Spleen (tissue), 11 donors: ENCODE data around the gene ADAMTS20. TPM values are rescaled to one million over a fixed set of nuclear protein-coding genes. Genes with fewer than 3 reads are reported as not detected.

Experiments
- DNase-seq: peaks from one replicate; pipeline ENCODE4 v3.0.0-alpha.2; 2020
- H3K27ac ChIP-seq, 8 donors: fragments of 200-600 bp; sonication (generic) in 7 of 8; 1 replicate in 4 of 8; 2 replicates in 4 of 8; pipeline versions ENCODE4 v1.5.0 to v1.8.0; 2016 to 2021; ENCODE audit warnings: inconsistent platforms in 4 of 8, mild to moderate bottlenecking in 4 of 8, moderate library complexity in 1 of 8
- H3K27me3 ChIP-seq, 7 donors: fragments of 200-600 bp; sonication (generic) in 6 of 7; replicated peaks in 1 of 7; 1 replicate in 4 of 7; 2 replicates in 3 of 7; pipeline versions ENCODE4 v1.5.0 to v1.8.0; 2016 to 2021; ENCODE audit warnings: inconsistent platforms in 3 of 7, mild to moderate bottlenecking in 1 of 7
- H3K36me3 ChIP-seq, 6 donors: fragments of 200-600 bp; sonication (generic) in 5 of 6; 1 replicate in 4 of 6; 2 replicates in 2 of 6; pipeline versions ENCODE4 v1.5.0 to v1.8.0; 2016 to 2021; ENCODE audit warnings: inconsistent platforms in 2 of 6
- H3K4me1 ChIP-seq, 6 donors: fragments of 200-600 bp; sonication (generic) in 5 of 6; 1 replicate in 3 of 6; 2 replicates in 3 of 6; pipeline versions ENCODE4 v1.5.0 to v1.8.0; 2016 to 2021; ENCODE audit warnings: inconsistent platforms in 3 of 6
- H3K4me3 ChIP-seq, 8 donors: fragments of 200-600 bp; sonication (generic) in 7 of 8; 1 replicate in 4 of 8; 2 replicates in 4 of 8; pipeline versions ENCODE4 v1.5.0 to v1.8.0; 2016 to 2021; ENCODE audit warnings: inconsistent platforms in 4 of 8, mild to moderate bottlenecking in 4 of 8, moderate library complexity in 2 of 8
- H3K9me3 ChIP-seq, 8 donors: fragments of 200-600 bp; sonication (generic) in 7 of 8; 1 replicate in 4 of 8; 2 replicates in 4 of 8; pipeline versions ENCODE4 v1.5.0 to v1.8.0; 2016 to 2021; ENCODE audit warnings: inconsistent platforms in 4 of 8
- CTCF ChIP-seq, 11 experiments: fragments of 200-600 bp in 7 of 11; fragments of 450-650 bp in 4 of 11; sonication (generic) in 4 of 11; IDR thresholded peaks in 8 of 11; conservative IDR thresholded peaks in 3 of 11; 1 replicate in 7 of 11; 2 replicates in 4 of 11; pipeline versions ENCODE4 v1.4.0 to v1.8.0; 2016 to 2021; ENCODE audit warnings: antibody characterized with exemption in 11 of 11, inconsistent platforms in 4 of 11, mild to moderate bottlenecking in 1 of 11
- POLR2A ChIP-seq, 3 donors: fragments of 450-650 bp; IDR thresholded peaks; one replicate each; pipeline ENCODE4 v1.5.1; 2017; ENCODE audit warnings: antibody characterized with exemption in 3 of 3, mild to moderate bottlenecking in 1 of 3
- POLR2AphosphoS5 ChIP-seq, 3 donors: sonication (generic); formaldehyde crosslinking; IDR thresholded peaks; one replicate each; pipeline ENCODE4 v1.5.1; 2017; ENCODE audit warnings: antibody characterized with exemption in 3 of 3
- WGBS, 5 donors: extraction: QIAGEN DNeasy Blood & Tissue Kit in 3 of 5; methylation state at CpG; one replicate each; pipeline versions ENCODE4 v1.1.5 to v1.1.7; 2013 to 2018; 5-methylcytosine and 5-hydroxymethylcytosine counted together
- intact Hi-C: fragments of 100-400 bp; cut with DNase I; formaldehyde crosslinking; loops from one replicate; pipeline ENCODE4 v1.15.0; 2023; ENCODE audit warnings: low total_unique reads
- polyA plus RNA-seq, 3 donors: library from polyadenylated mRNA; stranded (reverse); fragments of 200-250 nt; gene quantifications; one replicate each; pipeline ENCODE4 v1.2.1, GENCODE V29; 2013
- total RNA-seq, 7 donors: library from RNA; depleted of rRNA in 3 of 7; stranded (reverse); fragments of >200 nt in 3 of 7; fragmentation: NEBNext Ultra II Directional in 4 of 7; extraction: Animal tissue kit (Norgen Biotek cat#: 25700) in 4 of 7; gene quantifications; one replicate each; pipeline versions ENCODE4 v1.1.0 to v1.2.1, GENCODE V29; 2016 to 2021
- donor health status: healthy with polysubstance abuse.
- donor health status: DM: no; HTN: no; CAD: no; lungs with moderate emphysema.
- donor health status: DM: no; HTN: no; CAD: no.
- donor health status: Bipolar disorder and iron deficiency.
- donor health status: healthy.
- donor health status: DM: no; HTN: no; CAD: no.
- donor health status: DM: yes; HTN: yes; CAD: no.

Gene ADAMTS20
- total and polyA plus RNA-seq, 10 donors, result not detected

GRCh38 chr12:43315961-43316360 lies 236.0 kb downstream of the ADAMTS20 start:
- no peak overlapping the region for H3K27ac ChIP-seq
- TF ChIP-seq CTCF (IDR thresholded peaks at IDR 0.05 in 8 of 11, conservative IDR thresholded peaks at IDR 0.05 in 3 of 11), result no peak
- TF ChIP-seq POLR2AphosphoS5 (IDR thresholded peaks at IDR 0.05), result no peak
- TF ChIP-seq POLR2A (IDR thresholded peaks at IDR 0.05), result no peak
- H3K9me3 ChIP-seq, result no peaks in the 10 kb centered on the region
- no peak overlapping the region for H3K4me3 ChIP-seq
- intact Hi-C loops, result no loop called here
- no peaks in the 10 kb centered on the region for H3K36me3 ChIP-seq
- no peaks in the 10 kb centered on the region for H3K27me3 ChIP-seq
- DNase-seq, result no peak
- H3K4me1 ChIP-seq, result no peaks in the 10 kb centered on the region

- Histone ChIP-seq H3K9me3 (no peaks in the 10 kb centered on the region), H3K27me3 (no peaks in the 10 kb centered on the region), H3K27ac (peak overlapping the region in 1 of 8 donors; percentile 5), H3K36me3 (no peaks in the 10 kb centered on the region), H3K4me1 (no peaks in the 10 kb centered on the region), H3K4me3 (no peak overlapping the region)
- TF ChIP-seq POLR2A (IDR thresholded peaks at IDR 0.05) (no peak), POLR2AphosphoS5 (IDR thresholded peaks at IDR 0.05) (no peak), CTCF (IDR thresholded peaks at IDR 0.05 in 8 of 11, conservative IDR thresholded peaks at IDR 0.05 in 3 of 11) (no peak)
- WGBS, 5 donors, result 59 to 75% (median 63%) methylated on average over 4 of the region's 4 CpGs
- intact Hi-C loops, result no loop called here
- no peak for DNase-seq
Observed at GRCh38 chr12:43312991-43313505, 239.0 kb downstream of the ADAMTS20 start.

GRCh38 chr12:43310596-43310995 lies 241.4 kb downstream of the ADAMTS20 start:
- Histone ChIP-seq H3K4me1 (no peaks in the 10 kb centered on the region), H3K36me3 (no peaks in the 10 kb centered on the region), H3K27ac (no peak overlapping the region), H3K4me3 (no peak overlapping the region), H3K9me3 (no peaks in the 10 kb centered on the region), H3K27me3 (no peaks in the 10 kb centered on the region)
- TF ChIP-seq POLR2A (IDR thresholded peaks at IDR 0.05) (no peak), CTCF (IDR thresholded peaks at IDR 0.05 in 8 of 11, conservative IDR thresholded peaks at IDR 0.05 in 3 of 11) (no peak)
- DNase-seq, result no peak
- intact Hi-C loops, result no loop called here

- TF ChIP-seq CTCF (IDR thresholded peaks at IDR 0.05 in 8 of 11, conservative IDR thresholded peaks at IDR 0.05 in 3 of 11), result no peak
- TF ChIP-seq POLR2A (IDR thresholded peaks at IDR 0.05), result no peak
- no peak for TF ChIP-seq POLR2AphosphoS5 (IDR thresholded peaks at IDR 0.05)
- Histone ChIP-seq H3K4me1 (no peaks in the 10 kb centered on the region), H3K27me3 (no peaks in the 10 kb centered on the region), H3K9me3 (no peaks in the 10 kb centered on the region), H3K4me3 (no peak overlapping the region), H3K27ac (no peak overlapping the region), H3K36me3 (no peaks in the 10 kb centered on the region)
- intact Hi-C loops, result no loop called here
- no peak for DNase-seq
- WGBS, 5 donors, result 73 to 86% (median 80%) methylated on average over 3 of the region's 3 CpGs
Observed at GRCh38 chr12:43309959-43310358, 242.0 kb downstream of the ADAMTS20 start.
